ENCODE results near the gene CBX3. TPM values are rescaled to one million over a fixed set of nuclear protein-coding genes. Genes with fewer than 3 reads are reported as not detected.
"Not testable (repeated sequence)": the region's sequence is repeated elsewhere in the genome, so short reads cannot be mapped to it uniquely, and the experiment has no call there.

CBX3 gene
- total and polyA plus RNA-seq, 2 of the 8 experiments (the other 6 are each of a cell fraction or from before 2014, with no cell fraction given): 71.3 to 258 TPM

DNA sequence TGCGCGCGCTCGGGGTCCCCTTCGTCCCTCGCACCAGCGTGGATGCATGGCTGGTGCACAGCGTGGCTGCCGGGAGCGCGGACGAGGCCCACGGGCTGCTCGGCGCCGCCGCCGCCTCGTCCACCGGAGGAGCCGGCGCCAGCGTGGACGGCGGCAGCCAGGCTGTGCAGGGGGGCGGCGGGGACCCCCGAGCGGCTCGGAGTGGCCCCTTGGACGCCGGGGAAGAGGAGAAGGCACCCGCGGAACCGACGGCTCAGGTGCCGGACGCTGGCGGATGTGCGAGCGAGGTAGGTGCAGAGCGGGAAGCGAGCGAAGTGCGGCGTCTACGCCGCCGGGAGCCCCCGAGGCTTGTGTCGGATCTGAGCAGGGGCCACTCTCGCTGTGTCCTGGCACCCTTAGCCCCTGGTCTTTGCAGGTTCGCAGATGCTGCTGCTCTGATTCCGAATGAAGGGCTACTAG is 48.7 kb upstream of the CBX3 start:
- peak overlapping the region; percentile 91 for H3K27ac ChIP-seq (ENCODE audit: low read depth, low read length)
- H2BK20ac ChIP-seq (ENCODE audit: low read length): peak overlapping the region; percentile 76; the same call in 1 of the 2 replicates
- peak overlapping the region; percentile 96 for H3K4ac ChIP-seq (replicated peaks; ENCODE audit: insufficient read length, low read depth, low read length)
- H2BK120ac ChIP-seq (replicated peaks; ENCODE audit: low read depth, low read length); DNase-seq (ENCODE audit: low read depth in 1 of 2, low spot score in 2 of 2); FAIRE-seq; H3K23me2 ChIP-seq (ENCODE audit: low read depth, low read length); H3K36me3 ChIP-seq (ENCODE audit: control insufficient read depth in 2 of 4, insufficient read depth in 4 of 4, low read length in 3 of 4); H4K5ac ChIP-seq (ENCODE audit: insufficient read length, low read depth, low read length); H3K9me3 ChIP-seq (ENCODE audit: insufficient read depth in 2 of 2, low read depth in 1 of 2, low read length in 1 of 2); H2AFZ ChIP-seq (ENCODE audit: low read length); H3K27me3 ChIP-seq (replicated peaks in 1 of 4; ENCODE audit: control insufficient read depth in 3 of 4, extremely low read depth in 1 of 4, insufficient read depth in 3 of 4, low read length in 3 of 4): not testable (repeated sequence)
- H3K9ac ChIP-seq (replicated peaks in 1 of 4; ENCODE audit: extremely low read depth in 1 of 4, low read depth in 3 of 4, low read length in 3 of 4): peak overlapping the region; percentile 85 to 90 (median 86)
- peak overlapping the region; percentile 89; the same call in 1 of the 2 replicates for H2BK5ac ChIP-seq (ENCODE audit: low read depth, low read length)
- peak overlapping the region; percentile 92; the same call in 1 of the 2 replicates for H2BK15ac ChIP-seq (ENCODE audit: low read length)
- ChIA-PET POLR2A (ENCODE audit: partially characterized antibody) (interaction anchor here (0.8 to 5.2 kb wide), 16 partner anchors 8 to 212 kb away, joined by 3 to 36 read pairs (median 5); partner anchors contain the start of genes CBX3 and HNRNPA2B1), CTCF (ENCODE audit: partially characterized antibody) (interaction anchor here (0.8 to 2.0 kb wide), 5 partner anchors 14 to 76 kb away, joined by 3 to 12 read pairs (median 4); no protein-coding TSS in a partner anchor)
- H2BK12ac ChIP-seq (ENCODE audit: low read depth, low read length): peak overlapping the region; percentile 98
- peak overlapping the region; percentile 95 for H3K14ac ChIP-seq (ENCODE audit: insufficient read length)
- H2AK5ac ChIP-seq (ENCODE audit: low read depth, low read length): peak overlapping the region; percentile 99
- H3K79me1 ChIP-seq (ENCODE audit: low read depth, low read length): peaks cover 18% of the 10 kb centered on the region
- H3K56ac ChIP-seq (replicated peaks; ENCODE audit: insufficient read length, low read depth, low read length): peak overlapping the region; percentile 75
- peaks cover 18 to 19% of the 10 kb centered on the region in 2 experiments for H4K20me1 ChIP-seq (replicated peaks in 1 of 2; ENCODE audit: control insufficient read depth in 1 of 2, insufficient read depth in 2 of 2, low read length in 2 of 2)
- peaks cover 11 to 51% of the 10 kb centered on the region in 2 experiments for H3K79me2 ChIP-seq (ENCODE audit: control insufficient read depth in 1 of 2, insufficient read depth in 2 of 2, low read length in 2 of 2)
- WGBS, 2 experiments (ENCODE audit: extremely low coverage in 1 of 2, insufficient coverage in 1 of 2, insufficient read length in 1 of 2, insufficient replicate concordance in 2 of 2, low coverage in 1 of 2, low lambda C conversion rate in 2 of 2, missing lambda C conversion rate in 1 of 2): 1% methylated on average over 19 of the region's 54 CpGs; no CpG with 5 or more reads in 1 of the 2 experiments
- H3K4me1 ChIP-seq (replicated peaks in 1 of 4; ENCODE audit: control insufficient read depth in 3 of 4, insufficient read depth in 4 of 4, low read length in 3 of 4): peaks cover 17 to 34% (median 22%) of the 10 kb centered on the region in 4 experiments
- H3K4me2 ChIP-seq (ENCODE audit: insufficient read depth in 1 of 2, low read depth in 2 of 2, low read length in 2 of 2): peak overlapping the region; percentile 98 to 100
- peak overlapping the region; percentile 95 for H4K91ac ChIP-seq (replicated peaks; ENCODE audit: insufficient read length, low read length)
- H3K23ac ChIP-seq (ENCODE audit: insufficient read length): peak overlapping the region; percentile 36
- H4K8ac ChIP-seq (ENCODE audit: extremely low read depth, insufficient read depth, low read length): peak overlapping the region; percentile 73; the same call in 1 of the 2 replicates
- TF ChIP-seq, protein P1, sequence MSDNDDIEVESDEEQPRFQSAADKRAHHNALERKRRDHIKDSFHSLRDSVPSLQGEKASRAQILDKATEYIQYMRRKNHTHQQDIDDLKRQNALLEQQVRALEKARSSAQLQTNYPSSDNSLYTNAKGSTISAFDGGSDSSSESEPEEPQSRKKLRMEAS (IDR thresholded peaks at IDR 0.05): peak; percentile 29; the same call in 1 of the 2 replicates
- TF ChIP-seq E2F6 (IDR thresholded peaks at IDR 0.05) (0 out of 2 replicates have a peak, but pooled peaks have one; percentile 9), KDM4A (IDR thresholded peaks at IDR 0.05; ENCODE audit: low read depth, low read length, severe bottlenecking) (peak; percentile 51)
- H3K18ac ChIP-seq (ENCODE audit: extremely low read depth, low read length): peak overlapping the region; percentile 91
- peak overlapping the region; percentile 65 to 99 (median 95) for H3K4me3 ChIP-seq (ENCODE audit: extremely low read depth in 1 of 4, insufficient read depth in 2 of 4, low read depth in 3 of 4, low read length in 4 of 4)

Measured in H1 (cell line).